Neural cell (in vitro differentiated cells): ENCODE results near the gene SCUBE2. TPM values are rescaled to one million over a fixed set of nuclear protein-coding genes. Genes with fewer than 3 reads are reported as not detected.

Experiments used
- H2AFZ ChIP-seq: fragments of 200-600, 300-800 bp; sonication (generic), shearing (Covaris generic); 2 replicates; pipeline ENCODE4 v1.6.0; 2014; ENCODE audit warnings: low read depth, mild to moderate bottlenecking, antibody characterized with exemption, low read length, moderate library complexity
- H3F3A ChIP-seq: fragments of 200-600 bp; shearing (Covaris generic); 2 replicates; pipeline ENCODE4 v1.6.1; 2016; ENCODE audit warnings: mild to moderate bottlenecking, moderate library complexity, mixed read lengths, antibody characterized with exemption, low read length; ENCODE audit not compliant: insufficient read depth, poor library complexity, severe bottlenecking
- H3K27ac ChIP-seq: fragments of 200-600, 300-800 bp; sonication (generic), shearing (Covaris generic); 2 replicates; pipeline ENCODE4 v1.5.1; 2014; ENCODE audit warnings: mild to moderate bottlenecking, low read length, moderate library complexity
- H3K27me3 ChIP-seq: fragments of 300-800, 200-600 bp; sonication (generic), shearing (Covaris generic); 2 replicates; pipeline ENCODE4 v1.6.0; 2014; ENCODE audit warnings: mild to moderate bottlenecking, low read depth, low read length, moderate library complexity; ENCODE audit not compliant: insufficient read depth
- H3K36me3 ChIP-seq: fragments of 300-800, 200-600 bp; sonication (generic), shearing (Covaris generic); 2 replicates; pipeline ENCODE4 v1.5.1; 2014; ENCODE audit warnings: mild to moderate bottlenecking, antibody characterized with exemption, low read length, moderate library complexity; ENCODE audit not compliant: insufficient read depth
- H3K4me2 ChIP-seq: fragments of 300-800, 200-600 bp; sonication (generic), shearing (Covaris generic); 2 replicates; pipeline ENCODE4 v1.6.0; 2014; ENCODE audit warnings: mild to moderate bottlenecking, low read length
- H3K4me3 ChIP-seq: fragments of 300-800, 200-600 bp; sonication (generic), shearing (Covaris generic); 2 replicates; pipeline ENCODE4 v1.5.1; 2014; ENCODE audit warnings: mild to moderate bottlenecking, low read length, moderate library complexity
- H3K79me2 ChIP-seq: fragments of 200-600 bp; shearing (Covaris generic); replicated peaks from 2 replicates; pipeline ENCODE4 v1.6.0; 2014; ENCODE audit warnings: mild to moderate bottlenecking, low read length, moderate library complexity; ENCODE audit not compliant: insufficient read depth
- H3K9ac ChIP-seq: fragments of 300-800, 200-600 bp; sonication (generic), shearing (Covaris generic); 2 replicates; pipeline ENCODE4 v1.6.1; 2016; ENCODE audit warnings: mild to moderate bottlenecking, low read length, mixed read lengths
- H3K9me2 ChIP-seq: fragments of 200-600 bp; shearing (Covaris generic); 2 replicates; pipeline ENCODE4 v1.6.1; 2016; ENCODE audit warnings: mild to moderate bottlenecking, low read length, mixed read lengths; ENCODE audit not compliant: insufficient read depth
- H3K9me3 ChIP-seq: fragments of 200-600, 300-800 bp; sonication (generic), shearing (Covaris generic); 2 replicates; pipeline ENCODE4 v1.6.1; 2016; ENCODE audit warnings: mild to moderate bottlenecking, mixed run types, low read length, moderate library complexity, mixed read lengths
- H4K20me1 ChIP-seq: fragments of 200-600 bp; shearing (Covaris generic); 2 replicates; pipeline ENCODE4 v1.6.1; 2016; ENCODE audit warnings: mild to moderate bottlenecking, mixed run types; ENCODE audit not compliant: insufficient read depth
- CTCF ChIP-seq: fragments of 450-650 bp; IDR thresholded peaks from 2 replicates; pipeline ENCODE4 v1.5.1; 2014; ENCODE audit warnings: antibody characterized with exemption, mild to moderate bottlenecking, moderate library complexity; ENCODE audit not compliant: poor library complexity, severe bottlenecking
- EP300 ChIP-seq: fragments of 450-650 bp; conservative IDR thresholded peaks from 2 replicates; pipeline ENCODE4 v1.6.1; 2014; ENCODE audit warnings: antibody characterized with exemption, mild to moderate bottlenecking, moderate library complexity; ENCODE audit not compliant: poor library complexity, severe bottlenecking
- EZH2 ChIP-seq: fragments of 200-600, 300-800 bp; shearing (Covaris generic), sonication (generic); IDR thresholded peaks from 2 replicates; pipeline ENCODE4 v1.6.1; 2014; ENCODE audit warnings: antibody characterized with exemption, low read length, borderline replicate concordance, mild to moderate bottlenecking; ENCODE audit not compliant: insufficient read depth, poor library complexity, severe bottlenecking
- MXI1 ChIP-seq: fragments of 450-650 bp; conservative IDR thresholded peaks from 2 replicates; pipeline ENCODE4 v1.6.1; 2014; ENCODE audit warnings: antibody characterized with exemption, mild to moderate bottlenecking; ENCODE audit not compliant: poor library complexity, severe bottlenecking
- POLR2AphosphoS5 ChIP-seq: IDR thresholded peaks from 2 replicates; pipeline ENCODE4 v1.6.1; 2012
- RAD21 ChIP-seq: fragments of 450-650 bp; conservative IDR thresholded peaks from 2 replicates; pipeline ENCODE4 v1.6.1; 2014; ENCODE audit warnings: antibody characterized with exemption, mild to moderate bottlenecking, moderate library complexity
- REST ChIP-seq: IDR thresholded peaks from 2 replicates; pipeline ENCODE4 v1.6.1; 2012; ENCODE audit warnings: borderline replicate concordance
- SMC3 ChIP-seq: fragments of 450-650 bp; conservative IDR thresholded peaks from 2 replicates; pipeline ENCODE4 v1.6.1; 2014; ENCODE audit warnings: antibody characterized with exemption, mild to moderate bottlenecking, moderate library complexity; ENCODE audit not compliant: poor library complexity
- TAF1 ChIP-seq: IDR thresholded peaks from 2 replicates; pipeline ENCODE4 v1.6.1; 2012; ENCODE audit warnings: low read depth
- polyA plus RNA-seq: library from polyadenylated mRNA; depleted of rRNA; stranded (reverse); fragments of >200 nt; gene quantifications from 2 replicates; pipeline ENCODE4 v1.2.3, GENCODE V29; 2014

The SCUBE2 gene
- polyA plus RNA-seq, 1 donor from 2014 or later: 2.6 TPM

GRCh38 chr11:9104580-9104979 lies 13.2 kb upstream of the SCUBE2 start:
- no peak overlapping the region for H3K9ac ChIP-seq
- H2AFZ ChIP-seq: no peak overlapping the region
- H3K9me2 ChIP-seq: no peaks in the 10 kb centered on the region
- no peaks in the 10 kb centered on the region for H3K36me3 ChIP-seq
- no peaks in the 10 kb centered on the region for H3F3A ChIP-seq
- TF ChIP-seq REST (no peak), RAD21 (no peak), CTCF (no peak)
- no peaks in the 10 kb centered on the region for H3K79me2 ChIP-seq
- no peaks in the 10 kb centered on the region for H3K9me3 ChIP-seq
- no peak overlapping the region for H3K27ac ChIP-seq
- no peak overlapping the region for H3K4me3 ChIP-seq
- H3K27me3 ChIP-seq: no peaks in the 10 kb centered on the region
- H3K4me2 ChIP-seq: no peak overlapping the region
- H4K20me1 ChIP-seq: no peaks in the 10 kb centered on the region

GRCh38 chr11:9103542-9104276 lies 12.3 kb upstream of the SCUBE2 start:
- Histone ChIP-seq H3K9me3 (no peaks in the 10 kb centered on the region), H3K9ac (no peak overlapping the region), H3K4me3 (no peak overlapping the region), H3K79me2 (no peaks in the 10 kb centered on the region), H3K9me2 (no peaks in the 10 kb centered on the region), H3K4me2 (no peak overlapping the region), H3K27me3 (no peaks in the 10 kb centered on the region), H2AFZ (no peak overlapping the region), H3K27ac (no peak overlapping the region), H4K20me1 (no peaks in the 10 kb centered on the region), H3K36me3 (no peaks in the 10 kb centered on the region), H3F3A (no peaks in the 10 kb centered on the region)
- TF ChIP-seq RAD21 (no peak), EZH2 (no peak), CTCF (no peak), SMC3 (no peak), POLR2AphosphoS5 (no peak), EP300 (no peak), TAF1 (no peak), MXI1 (no peak), REST (no peak)
